NOMO-1 treated with dmso at 0.1 percent for 144 hours (cell line): Measurements from ENCODE around the gene PRLHR.
"Not testable (repeated sequence)": the region's sequence is repeated elsewhere in the genome, so short reads cannot be mapped to it uniquely, and the experiment has no call there.

Experiments
- DNase-seq: peaks from one replicate; lab custom pipeline; 2025; ENCODE audit not compliant: unreplicated experiment; lab: John Stamatoyannopoulos, UW

The PRLHR gene

GRCh38 chr10:118595598-118596425 lies at the start of gene PRLHR:
TSS of gene PRLHR (minus strand) at chr10:118595648. CDS start at chr10:118595244, 404 bp downstream.
- no peak for DNase-seq

- no peak for DNase-seq
Measured at GRCh38 chr10:118642228-118642627, 46.8 kb upstream of the PRLHR start.

GRCh38 chr10:118638680-118639079 lies 43.2 kb upstream of the PRLHR start:
- no peak for DNase-seq

DNA sequence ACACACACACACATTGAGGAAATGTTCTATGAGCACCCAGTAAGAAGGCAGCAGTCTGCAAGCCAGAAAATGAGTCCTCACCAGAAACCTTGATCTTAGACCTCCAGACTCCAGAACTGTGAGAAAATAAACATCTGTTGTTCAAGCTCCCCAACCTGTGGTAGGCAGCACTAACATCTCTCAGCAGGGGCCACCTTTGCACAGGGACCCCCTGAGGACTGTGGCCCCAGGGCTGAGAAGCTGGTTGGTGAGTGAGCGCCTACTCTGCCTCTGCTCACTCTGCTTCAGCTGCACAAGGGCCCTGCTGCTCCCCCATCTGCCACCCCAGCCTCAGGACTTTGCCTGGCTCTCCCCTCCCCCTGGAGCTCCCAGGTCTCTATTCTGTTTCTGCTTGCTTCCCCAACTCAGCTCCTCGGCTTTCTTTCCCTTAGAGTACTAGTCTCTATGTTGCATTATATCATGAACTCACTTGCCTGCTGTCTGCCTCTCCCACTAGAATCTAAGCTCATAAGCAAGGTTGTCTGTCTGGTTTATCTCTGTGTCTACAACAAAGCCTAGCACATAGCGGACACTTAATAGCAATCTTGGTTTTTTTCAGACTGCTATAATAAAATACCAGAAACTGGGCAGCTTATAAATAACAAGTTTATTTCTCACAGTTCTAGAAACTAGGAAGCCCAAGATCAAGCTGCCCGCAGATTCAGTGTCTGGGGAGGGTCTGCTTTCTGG lies 40.4 kb upstream of the PRLHR start:
- DNase-seq = no peak

- no peak for DNase-seq
Measured at GRCh38 chr10:118633786-118634185, 38.3 kb upstream of the PRLHR start.

DNA sequence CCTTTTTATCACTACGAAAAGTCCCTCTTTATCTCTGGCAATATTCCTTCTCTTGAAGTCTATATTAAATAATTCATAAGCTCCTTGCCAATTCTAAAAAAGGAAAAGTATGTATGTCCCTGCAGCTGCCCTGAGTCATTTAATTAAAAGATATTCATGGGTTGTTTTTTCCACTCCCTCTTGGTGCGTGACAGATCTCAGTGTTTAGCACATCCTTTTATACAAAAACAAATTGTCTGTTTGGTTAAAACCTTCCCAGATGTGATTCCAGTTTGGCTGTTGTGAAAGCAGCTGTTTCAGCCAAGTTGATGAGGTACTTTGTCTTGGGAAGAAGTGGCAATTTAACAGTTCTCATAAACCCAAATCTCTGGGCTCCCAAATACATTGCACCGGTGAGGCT lies 33.8 kb upstream of the PRLHR start:
- DNase-seq = no peak

GRCh38 chr10:118628397-118628796 lies 32.9 kb upstream of the PRLHR start:
- DNase-seq = no peak

GRCh38 chr10:118626953-118627352 lies 31.5 kb upstream of the PRLHR start:
- DNase-seq = no peak

DNA sequence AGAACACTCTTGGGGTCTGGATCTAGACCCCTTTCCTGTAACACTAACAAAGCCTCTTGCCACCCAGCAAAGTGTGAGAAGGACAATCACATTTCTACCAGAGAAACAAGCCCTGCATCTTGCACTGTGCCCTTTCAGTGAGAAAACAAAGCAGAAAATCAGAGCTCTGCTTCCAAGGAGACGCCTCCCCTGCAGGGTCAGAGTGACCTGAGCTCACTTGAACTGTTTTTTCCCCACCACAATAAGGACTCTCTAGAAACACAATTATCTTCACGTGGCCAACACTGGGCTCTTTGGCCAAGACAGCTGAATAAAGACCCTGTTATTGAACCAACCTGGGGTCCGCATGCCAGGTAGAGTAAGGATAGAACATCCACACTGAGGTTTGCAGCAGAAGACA lies 30.1 kb upstream of the PRLHR start:
- no peak for DNase-seq

GRCh38 chr10:118624747-118625146 lies 29.3 kb upstream of the PRLHR start:
- DNase-seq = no peak

DNA sequence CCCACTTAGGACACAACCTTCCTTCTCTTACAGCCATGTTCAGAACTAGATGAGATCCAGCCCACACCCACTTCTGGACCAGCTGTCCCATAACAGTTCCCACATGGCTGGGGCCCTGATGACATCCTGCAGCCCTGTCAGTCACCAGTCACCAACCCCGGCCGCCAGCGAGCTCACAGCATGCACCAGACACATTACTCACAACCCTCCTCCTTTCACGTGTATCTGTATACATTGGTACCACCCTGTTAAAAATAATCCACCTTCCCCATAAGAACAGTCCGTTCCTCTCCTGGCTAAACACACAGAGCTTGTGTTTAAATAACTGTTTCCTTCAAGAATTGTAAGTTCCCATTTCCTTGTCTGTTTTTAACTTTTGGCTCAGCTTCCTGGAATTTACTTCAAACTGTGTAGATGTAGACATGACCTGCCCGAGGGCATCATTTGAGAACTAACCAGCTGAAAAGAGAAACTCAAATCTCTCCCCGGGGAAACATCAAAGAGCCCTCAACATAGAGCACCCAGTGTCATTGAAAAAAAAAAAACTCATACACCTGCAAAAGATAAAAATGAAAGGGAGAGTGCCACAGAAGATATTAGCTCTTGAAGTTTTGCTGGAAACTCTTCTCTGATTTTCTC lies 26.0 kb upstream of the PRLHR start:
- DNase-seq = no peak

GRCh38 chr10:118613863-118614262 lies 18.4 kb upstream of the PRLHR start:
- DNase-seq = not testable (repeated sequence)

DNA sequence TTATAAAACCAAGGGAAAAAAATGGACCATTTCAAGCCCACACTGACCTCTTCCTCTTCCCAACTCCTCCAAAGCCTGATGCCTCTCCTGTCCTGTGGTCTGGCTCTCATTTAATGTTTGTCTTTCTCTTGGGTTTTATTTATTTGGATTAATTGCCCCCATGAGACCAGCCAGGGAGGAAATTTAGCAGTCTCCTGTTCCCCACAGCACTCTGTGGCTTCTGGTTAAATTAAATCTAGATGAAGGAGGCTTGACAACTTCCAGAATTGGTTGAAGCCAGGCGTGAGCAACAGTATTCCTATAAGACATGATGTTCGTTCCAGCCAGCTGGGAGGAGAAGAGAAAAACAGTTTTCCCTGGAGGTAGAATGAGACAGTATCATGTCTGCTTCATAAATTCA lies 15.1 kb upstream of the PRLHR start:
- DNase-seq = no peak

DNA sequence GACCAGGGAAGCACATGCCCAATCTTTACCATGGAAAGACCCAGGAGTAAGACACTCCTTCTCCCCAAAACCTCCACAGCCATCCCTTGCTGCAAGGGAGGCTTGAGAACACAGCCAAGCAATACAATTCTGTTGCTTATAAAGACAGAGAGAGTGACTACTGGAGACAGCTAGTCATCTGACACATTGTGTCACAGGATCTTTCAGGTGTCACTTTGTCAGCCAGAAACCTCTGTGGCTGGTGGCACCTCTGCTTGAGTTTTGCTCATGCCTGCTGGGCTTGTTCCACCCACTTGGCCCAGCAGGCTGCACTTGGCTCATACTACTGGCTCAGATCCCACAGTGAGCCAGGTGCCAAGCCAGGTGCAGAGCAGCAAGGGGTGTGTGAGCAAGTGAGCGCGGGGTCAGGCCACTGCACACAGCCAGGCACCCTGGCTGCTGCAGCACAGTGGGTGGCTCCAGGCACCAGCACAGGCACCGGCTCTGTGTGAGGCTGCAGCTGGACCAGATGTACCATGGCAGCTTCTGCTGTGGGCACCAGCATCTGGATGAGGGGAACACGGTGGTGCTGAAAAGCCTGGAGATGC lies 12.4 kb upstream of the PRLHR start:
- no peak for DNase-seq

DNA sequence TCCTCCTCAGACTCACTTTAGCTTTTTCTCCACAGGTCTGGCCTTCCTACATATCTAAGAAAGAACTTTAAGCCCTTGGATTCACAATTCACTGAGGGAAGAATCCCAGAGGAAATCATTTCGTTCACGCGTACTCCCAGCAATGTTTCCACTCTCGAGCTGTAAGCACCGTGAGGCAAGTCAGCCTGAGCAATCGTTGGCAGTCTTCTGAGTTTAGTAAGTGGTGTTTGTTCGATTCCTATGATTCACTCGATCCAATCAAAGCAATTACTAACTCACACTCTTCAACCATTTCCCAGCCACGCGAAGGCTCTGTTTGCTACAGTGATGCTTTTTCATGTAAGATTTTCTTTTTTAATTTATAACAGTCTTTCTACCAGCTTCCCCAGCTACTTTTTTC lies 10.2 kb upstream of the PRLHR start:
- no peak for DNase-seq

DNA sequence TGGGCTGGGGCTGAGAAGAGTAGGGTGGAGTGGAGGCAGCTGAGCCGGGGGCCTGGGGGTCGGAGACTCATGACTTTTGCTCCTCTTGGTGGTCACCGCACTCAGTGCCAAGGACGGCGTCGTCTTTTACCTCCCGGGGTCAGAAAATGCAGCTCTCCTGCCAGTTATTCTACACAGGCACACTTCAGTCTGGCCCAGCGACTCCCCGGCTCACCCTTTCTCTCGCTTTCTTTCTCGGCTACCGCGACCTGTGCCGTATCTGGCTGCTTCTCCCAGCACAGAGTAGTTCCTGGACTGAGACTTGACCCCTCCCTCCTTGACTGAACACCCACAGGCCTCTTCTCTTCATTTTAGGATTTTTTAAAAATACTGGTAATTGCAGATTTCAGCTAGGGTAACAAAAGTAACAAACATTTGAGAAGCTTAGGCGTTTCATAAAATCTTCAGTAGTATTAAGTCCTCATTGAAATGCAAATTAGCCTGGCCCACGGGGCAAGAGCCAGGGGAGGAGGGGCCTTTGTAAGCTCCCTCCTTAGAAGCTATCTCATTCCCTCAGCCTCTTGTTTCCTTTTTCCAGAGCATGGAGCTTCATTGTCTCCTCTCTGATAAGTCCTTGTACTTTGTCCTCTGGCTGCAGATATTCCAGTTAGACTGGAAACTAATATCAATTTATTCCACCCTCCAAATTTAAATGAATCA lies 1.1 kb upstream of the PRLHR start:
- no peak for DNase-seq

- no peak for DNase-seq
Measured at GRCh38 chr10:118595064-118595420, 406 bp downstream of the PRLHR start.

- DNase-seq = no peak
Measured at GRCh38 chr10:118594392-118595063, 920 bp downstream of the PRLHR start.

DNA sequence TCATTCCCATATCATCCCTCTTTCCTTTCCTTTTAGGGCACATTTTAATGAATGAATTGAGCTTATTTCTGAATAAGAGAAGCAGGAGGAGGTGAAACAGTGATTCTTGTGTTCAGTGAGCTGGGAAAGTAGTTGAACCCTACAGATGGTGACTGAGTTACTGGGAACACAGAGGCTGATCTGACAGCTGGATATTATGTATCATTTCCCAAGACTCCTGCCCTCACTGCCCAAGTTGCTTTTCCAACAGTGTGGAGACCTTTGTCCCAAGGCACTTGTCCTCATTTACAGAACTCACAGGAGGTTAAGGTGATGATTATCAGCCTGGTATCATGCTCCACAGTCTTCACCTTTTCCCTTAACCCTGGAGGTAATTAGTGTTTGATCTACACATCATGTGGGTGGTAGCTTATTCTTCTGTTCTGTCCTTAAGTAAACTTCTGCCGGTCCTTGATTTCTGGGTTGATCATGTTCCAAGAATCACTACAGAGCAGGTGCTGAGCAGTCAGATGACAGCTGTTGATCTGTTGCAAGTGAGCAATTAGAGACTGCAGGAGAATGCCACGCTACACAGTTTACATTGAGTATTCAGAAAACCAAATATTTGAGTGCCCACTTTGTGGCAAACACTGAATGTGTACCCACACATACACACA lies 2.6 kb downstream of the PRLHR start:
- no peak for DNase-seq

GRCh38 chr10:118590334-118590733 lies 5.1 kb downstream of the PRLHR start:
- DNase-seq = no peak
